Esophagus muscularis mucosa (tissue), 4 donors: ENCODE measurements around the gene LRRN2. TPM values are rescaled to one million over a fixed set of nuclear protein-coding genes. Genes with fewer than 3 reads are reported as not detected.

ENCODE experiments used
- DNase-seq: peaks from one replicate; pipeline ENCODE4 v3.0.0-alpha.2; 2017; ENCODE audit errors: extremely low spot score
- H3K27ac ChIP-seq, 4 donors: fragments of 200-600 bp; sonication (generic); replicated peaks in 1 of 4; 1 replicate in 3 of 4; 2 replicates in 1 of 4; pipeline ENCODE4 v1.5.1; 2016 to 2019; ENCODE audit warnings: mild to moderate bottlenecking in 1 of 4
- H3K27me3 ChIP-seq, 4 donors: fragments of 200-600 bp; sonication (generic); one replicate each; pipeline versions ENCODE4 v1.5.1 to v1.6.0; 2016 to 2019
- H3K36me3 ChIP-seq, 4 donors: fragments of 200-600 bp; sonication (generic); one replicate each; pipeline ENCODE4 v1.5.1; 2016 to 2019
- H3K4me1 ChIP-seq, 4 donors: fragments of 200-600 bp; sonication (generic); one replicate each; pipeline ENCODE4 v1.5.1; 2016 to 2019
- H3K4me3 ChIP-seq, 4 donors: fragments of 200-600 bp; sonication (generic); 1 replicate in 2 of 4; 2 replicates in 2 of 4; pipeline ENCODE4 v1.5.1; 2016 to 2019; ENCODE audit warnings: mild to moderate bottlenecking in 4 of 4, moderate library complexity in 1 of 4
- H3K9me3 ChIP-seq, 4 donors: fragments of 200-600 bp; sonication (generic); 1 replicate in 3 of 4; 2 replicates in 1 of 4; pipeline ENCODE4 v1.5.1; 2016 to 2019
- CTCF ChIP-seq, 3 experiments: fragments of 200-600 bp in 2 of 3; fragments of 450-650 bp in 1 of 3; sonication (generic) in 2 of 3; IDR thresholded peaks; one replicate each; pipeline ENCODE4 v1.5.1; 2017 to 2019; ENCODE audit warnings: antibody characterized with exemption in 3 of 3, mild to moderate bottlenecking in 2 of 3, moderate library complexity in 1 of 3
- EP300 ChIP-seq: sonication (generic); formaldehyde crosslinking; IDR thresholded peaks from one replicate; pipeline ENCODE4 v1.6.1; 2017; ENCODE audit warnings: antibody characterized with exemption
- POLR2A ChIP-seq: fragments of 450-650 bp; IDR thresholded peaks from one replicate; pipeline ENCODE4 v1.6.1; 2017; ENCODE audit warnings: antibody characterized with exemption, moderate library complexity, mild to moderate bottlenecking, low read depth
- POLR2AphosphoS5 ChIP-seq, 2 donors: sonication (generic); formaldehyde crosslinking; IDR thresholded peaks; one replicate each; pipeline ENCODE4 v1.6.1; 2017; ENCODE audit warnings: antibody characterized with exemption in 2 of 2
- WGBS: methylation state at CpG from one replicate; pipeline ENCODE4 v1.1.5; 2018; 5-methylcytosine and 5-hydroxymethylcytosine counted together
- intact Hi-C: fragments of 100-400 bp; cut with DNase I; formaldehyde crosslinking; loops from one replicate; pipeline ENCODE4 v1.15.1; 2023
- total RNA-seq, 4 donors: library from RNA; depleted of rRNA; stranded (reverse); fragments of >200 nt; gene quantifications; one replicate each; pipeline versions ENCODE4 v1.1.0 to v1.2.1, GENCODE V29; 2016

LRRN2 gene
- total RNA-seq, 4 donors from 2014 or later = 3.6 to 15.2 (median 5.0) TPM

- no peaks in the 10 kb centered on the region for H3K27me3 ChIP-seq
- H3K4me3 ChIP-seq = no peak overlapping the region
- no peak for DNase-seq
- intact Hi-C loops = no loop called here
- H3K9me3 ChIP-seq = no peaks in the 10 kb centered on the region
- peaks cover 0 to 19% (median 8%) of the 10 kb centered on the region in 4 donors for H3K36me3 ChIP-seq
- H3K27ac ChIP-seq = no peak overlapping the region
- 88% methylated on average over 7 of the region's 20 CpGs for WGBS
- TF ChIP-seq EP300 (no peak), POLR2A (no peak), POLR2AphosphoS5 (IDR thresholded peaks at IDR 0.05) (no peak), CTCF (IDR thresholded peaks at IDR 0.05) (no peak)
- H3K4me1 ChIP-seq = peaks cover 0 to 12% (median 5%) of the 10 kb centered on the region in 4 donors
Measured at GRCh38 chr1:204618148-204618760, 67.3 kb downstream of the LRRN2 start.

- H3K9me3 ChIP-seq = no peaks in the 10 kb centered on the region
- peaks cover 0 to 8% (median 0%) of the 10 kb centered on the region in 4 donors for H3K4me1 ChIP-seq
- intact Hi-C loops = no loop called here
- H3K27ac ChIP-seq = no peak overlapping the region
- no peaks in the 10 kb centered on the region for H3K27me3 ChIP-seq
- no peak for DNase-seq
- no peak overlapping the region for H3K4me3 ChIP-seq
- peaks cover 0 to 19% (median 8%) of the 10 kb centered on the region in 4 donors for H3K36me3 ChIP-seq
- TF ChIP-seq POLR2AphosphoS5 (IDR thresholded peaks at IDR 0.05) = no peak
- TF ChIP-seq POLR2A = no peak
- no peak for TF ChIP-seq EP300
- TF ChIP-seq CTCF (IDR thresholded peaks at IDR 0.05) = no peak
- whole genome bisulfite sequencing = 77% methylated on average over 10 of the region's 13 CpGs
Measured at GRCh38 chr1:204617256-204618147, 68.0 kb downstream of the LRRN2 start.

- DNase-seq = no peak
- Histone ChIP-seq H3K27ac (no peak overlapping the region), H3K4me1 (peaks cover 0 to 8% (median 0%) of the 10 kb centered on the region in 4 donors), H3K4me3 (no peak overlapping the region), H3K27me3 (no peaks in the 10 kb centered on the region), H3K9me3 (no peaks in the 10 kb centered on the region), H3K36me3 (peaks cover 0 to 19% (median 8%) of the 10 kb centered on the region in 4 donors)
- intact Hi-C loops = no loop called here
- WGBS = 82% methylated on average over 6 of the region's 6 CpGs
- no peak for TF ChIP-seq EP300
- TF ChIP-seq POLR2A = no peak
- TF ChIP-seq CTCF (IDR thresholded peaks at IDR 0.05) = no peak
- TF ChIP-seq POLR2AphosphoS5 (IDR thresholded peaks at IDR 0.05) = no peak
Measured at GRCh38 chr1:204616641-204617040, 68.9 kb downstream of the LRRN2 start.

- Histone ChIP-seq H3K27ac (no peak overlapping the region), H3K36me3 (peaks cover 0 to 19% (median 8%) of the 10 kb centered on the region in 4 donors), H3K27me3 (no peaks in the 10 kb centered on the region), H3K4me1 (peaks cover 0 to under 1% (median 0%) of the 10 kb centered on the region in 4 donors), H3K4me3 (no peak overlapping the region), H3K9me3 (no peaks in the 10 kb centered on the region)
- intact Hi-C loops = no loop called here
- DNase-seq = no peak
- 70% methylated on average over 2 of the region's 8 CpGs for WGBS
- no peak for TF ChIP-seq POLR2AphosphoS5 (IDR thresholded peaks at IDR 0.05)
- no peak for TF ChIP-seq POLR2A
- TF ChIP-seq EP300 = no peak
Measured at GRCh38 chr1:204615881-204616280, 69.7 kb downstream of the LRRN2 start.

GRCh38 chr1:204613636-204614035, 71.9 kb downstream of the LRRN2 start:
- DNase-seq = no peak
- TF ChIP-seq POLR2A = no peak
- no peak for TF ChIP-seq POLR2AphosphoS5 (IDR thresholded peaks at IDR 0.05)
- no peak for TF ChIP-seq CTCF (IDR thresholded peaks at IDR 0.05)
- TF ChIP-seq EP300 = no peak
- intact Hi-C loops = no loop called here
- H3K4me3 ChIP-seq = no peak overlapping the region
- H3K36me3 ChIP-seq = peaks cover 0 to 13% (median 4%) of the 10 kb centered on the region in 4 donors
- no peak overlapping the region for H3K27ac ChIP-seq
- H3K27me3 ChIP-seq = no peaks in the 10 kb centered on the region
- 88% methylated on average over 4 of the region's 4 CpGs for WGBS
- H3K4me1 ChIP-seq = no peaks in the 10 kb centered on the region
- no peaks in the 10 kb centered on the region for H3K9me3 ChIP-seq
